Measurements from ENCODE around the gene SYTL4. TPM values are rescaled to one million over a fixed set of nuclear protein-coding genes. Genes with fewer than 3 reads are reported as not detected.

The SYTL4 gene
- total RNA-seq, 1 experiment from 2014 or later: 0.13 TPM

- Histone ChIP-seq H3K4me1 (ENCODE audit: insufficient read depth, low read length) (peaks cover 3% of the 10 kb centered on the region; the same call in 1 of the 2 replicates), H4K20me1 (ENCODE audit: control insufficient read depth, insufficient read depth, insufficient read length) (no peaks in the 10 kb centered on the region), H3K9ac (ENCODE audit: extremely low read depth, insufficient read length, low read length) (no peak overlapping the region), H3K9me3 (ENCODE audit: control insufficient read depth, low read depth, low read length) (peaks cover 4% of the 10 kb centered on the region), H3K27ac (ENCODE audit: insufficient read length, low read depth, low read length) (no peak overlapping the region), H3K4me2 (ENCODE audit: insufficient read depth, insufficient read length, low read length) (no peak overlapping the region), H2BK15ac (ENCODE audit: low read depth, low read length) (no peak overlapping the region), H3K79me2 (ENCODE audit: insufficient read depth, low read length) (no peaks in the 10 kb centered on the region), H2BK20ac (ENCODE audit: low read depth, low read length, poor library complexity, severe bottlenecking) (no peak overlapping the region), H3K56ac (ENCODE audit: insufficient read length, low read depth, low read length) (no peak overlapping the region), H2BK12ac (ENCODE audit: insufficient read length, low read depth, low read length) (no peak overlapping the region), H2AK5ac (ENCODE audit: insufficient read length, low read length) (no peak overlapping the region), H3K4ac (ENCODE audit: low read depth, low read length) (no peak overlapping the region), H3K14ac (ENCODE audit: insufficient read depth, low read length) (no peak overlapping the region), H4K8ac (replicated peaks; ENCODE audit: insufficient read length, low read depth, low read length) (no peak overlapping the region), H2AFZ (ENCODE audit: low read length) (no peak overlapping the region), H4K91ac (ENCODE audit: insufficient read length, low read depth, low read length) (no peak overlapping the region), H3K27me3 (ENCODE audit: insufficient read depth, low read length) (no peaks in the 10 kb centered on the region), H3T11ph (ENCODE audit: low read length) (no peak overlapping the region), H3K23ac (ENCODE audit: insufficient read length, low read depth, low read length) (no peak overlapping the region), H2BK5ac (ENCODE audit: insufficient read length, low read length) (no peak overlapping the region), H2BK120ac (ENCODE audit: low read depth, low read length, poor library complexity, severe bottlenecking) (no peak overlapping the region), H3K23me2 (ENCODE audit: insufficient read length, low read depth, low read length, poor library complexity, severe bottlenecking) (no peaks in the 10 kb centered on the region), H4K5ac (ENCODE audit: insufficient read length, low read depth, low read length) (no peak overlapping the region), H3K79me1 (ENCODE audit: insufficient read depth, low read depth, low read length, poor library complexity, severe bottlenecking) (no peaks in the 10 kb centered on the region), H3K18ac (ENCODE audit: insufficient read length, low read depth, low read length) (no peak overlapping the region)
- H3K4me3 Mint-ChIP-seq: no peak overlapping the region
- no peak overlapping the region for H3K27ac Mint-ChIP-seq
- peaks cover 15 to 25% of the 10 kb centered on the region in 2 experiments for H3K4me1 Mint-ChIP-seq
- TF ChIP-seq, protein P1, sequence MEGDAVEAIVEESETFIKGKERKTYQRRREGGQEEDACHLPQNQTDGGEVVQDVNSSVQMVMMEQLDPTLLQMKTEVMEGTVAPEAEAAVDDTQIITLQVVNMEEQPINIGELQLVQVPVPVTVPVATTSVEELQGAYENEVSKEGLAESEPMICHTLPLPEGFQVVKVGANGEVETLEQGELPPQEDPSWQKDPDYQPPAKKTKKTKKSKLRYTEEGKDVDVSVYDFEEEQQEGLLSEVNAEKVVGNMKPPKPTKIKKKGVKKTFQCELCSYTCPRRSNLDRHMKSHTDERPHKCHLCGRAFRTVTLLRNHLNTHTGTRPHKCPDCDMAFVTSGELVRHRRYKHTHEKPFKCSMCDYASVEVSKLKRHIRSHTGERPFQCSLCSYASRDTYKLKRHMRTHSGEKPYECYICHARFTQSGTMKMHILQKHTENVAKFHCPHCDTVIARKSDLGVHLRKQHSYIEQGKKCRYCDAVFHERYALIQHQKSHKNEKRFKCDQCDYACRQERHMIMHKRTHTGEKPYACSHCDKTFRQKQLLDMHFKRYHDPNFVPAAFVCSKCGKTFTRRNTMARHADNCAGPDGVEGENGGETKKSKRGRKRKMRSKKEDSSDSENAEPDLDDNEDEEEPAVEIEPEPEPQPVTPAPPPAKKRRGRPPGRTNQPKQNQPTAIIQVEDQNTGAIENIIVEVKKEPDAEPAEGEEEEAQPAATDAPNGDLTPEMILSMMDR (conservative IDR thresholded peaks at IDR 0.05): no peak
- no peak for DNase-seq
- H3K9me3 Mint-ChIP-seq: peaks cover 0 to 65% of the 10 kb centered on the region in 2 experiments; a peak in 3 of 5 replicates
- peaks cover 0 to 2% (median 0%) of the 10 kb centered on the region in 3 experiments; a peak in 4 of 7 replicates for H3K36me3 Mint-ChIP-seq (ENCODE audit: insufficient read depth in 1 of 3, low read depth in 3 of 3)
- H3K27me3 Mint-ChIP-seq (ENCODE audit: low read depth): peaks cover 8% of the 10 kb centered on the region
- no CpG with 5 or more reads among the region's 4 CpGs for WGBS (ENCODE audit: extremely low coverage, insufficient read length, low lambda C conversion rate)
These were observed 86.8 kb downstream of the SYTL4 start for GRCh38 chrX:100645106-100645505.

Data from H9 (cell line).